WTC11 (cell line): ENCODE results near the gene NFATC3. TPM values are rescaled to one million over a fixed set of nuclear protein-coding genes. Genes with fewer than 3 reads are reported as not detected.

ENCODE experiments used
- ATAC-seq: fragments of 200-7000 bp; cut with Tn5 transposase; 2 replicates; pipeline ENCODE4 v1.10.0; 2021; ENCODE audit warnings: mild to moderate bottlenecking, moderate library complexity
- CTCF ChIA-PET: fragments of 300-600 bp; sonication (Branson Sonifier 250); formaldehyde crosslinking; loops from one replicate; lab custom pipeline; 2021; ENCODE audit warnings: antibody characterized with exemption; lab: Charles Lee
- POLR2A ChIA-PET: fragments of 350-600 bp; sonication (Branson Sonifier 250); formaldehyde crosslinking; loops from one replicate; lab custom pipeline; 2021; ENCODE audit warnings: antibody characterized with exemption; lab: Charles Lee
- DNase-seq: peaks from one replicate; pipeline ENCODE4 v3.0.0; 2021; ENCODE audit warnings: low spot score
- H3K27ac Mint-ChIP-seq: 2 replicates; pipeline ENCODE4 v1.8.0; 2021; ENCODE audit warnings: mixed read lengths
- H3K27me3 Mint-ChIP-seq: 2 replicates; pipeline ENCODE4 v1.8.0; 2021; ENCODE audit warnings: low read depth, mild to moderate bottlenecking, moderate library complexity, mixed read lengths
- H3K36me3 Mint-ChIP-seq: 2 replicates; pipeline ENCODE4 v1.8.0; 2021; ENCODE audit warnings: mixed read lengths
- H3K4me1 Mint-ChIP-seq: 2 replicates; pipeline ENCODE4 v1.8.0; 2022; ENCODE audit warnings: mixed read lengths
- H3K4me3 Mint-ChIP-seq: 2 replicates; pipeline ENCODE4 v1.8.0; 2021; ENCODE audit warnings: mild to moderate bottlenecking, moderate library complexity, mixed read lengths
- H3K9me3 Mint-ChIP-seq: 2 replicates; pipeline ENCODE4 v1.8.0; 2021; ENCODE audit warnings: mixed read lengths
- CREB1 ChIP-seq: sonication (generic); formaldehyde crosslinking; IDR thresholded peaks from 2 replicates; pipeline ENCODE4 v1.8.0; 2023; ENCODE audit warnings: mild to moderate bottlenecking, missing genetic modification reagents
- CREM ChIP-seq: sonication (generic); formaldehyde crosslinking; IDR thresholded peaks from 2 replicates; pipeline ENCODE4 v1.8.1; 2022; ENCODE audit warnings: mild to moderate bottlenecking, missing genetic modification reagents, moderate library complexity
- ESRRA ChIP-seq: sonication (generic); formaldehyde crosslinking; IDR thresholded peaks from 2 replicates; pipeline ENCODE4 v1.8.1; 2022; ENCODE audit warnings: mild to moderate bottlenecking, missing genetic modification reagents, borderline replicate concordance
- FOXP1 ChIP-seq: sonication (generic); formaldehyde crosslinking; IDR thresholded peaks from 2 replicates; pipeline ENCODE4 v1.8.0; 2022; ENCODE audit warnings: missing genetic modification reagents, mild to moderate bottlenecking, moderate library complexity, borderline replicate concordance
- GRHL2 ChIP-seq: fragments of 250-450 bp; sonication (Bioruptor Pico); IDR thresholded peaks from 2 replicates; pipeline ENCODE4 v1.8.0; 2022; ENCODE audit warnings: mild to moderate bottlenecking, moderate library complexity; ENCODE audit not compliant: insufficient replicate concordance, severe bottlenecking
- HMGA2 ChIP-seq: fragments of 250-450 bp; sonication (Bioruptor Pico); IDR thresholded peaks from 2 replicates; pipeline ENCODE4 v1.4.0; 2021; ENCODE audit warnings: mild to moderate bottlenecking, moderate library complexity
- JAZF1 ChIP-seq: fragments of 250-450 bp; sonication (Bioruptor Pico); IDR thresholded peaks from 2 replicates; pipeline ENCODE4 v1.9.0; 2021; ENCODE audit warnings: moderate library complexity, mild to moderate bottlenecking, inconsistent platforms
- KAT7 ChIP-seq: sonication (generic); formaldehyde crosslinking; IDR thresholded peaks from 2 replicates; pipeline ENCODE4 v1.8.1; 2023; ENCODE audit warnings: missing genetic modification reagents, mild to moderate bottlenecking, borderline replicate concordance
- MXD4 ChIP-seq: fragments of 250-450 bp; sonication (Bioruptor Pico); IDR thresholded peaks from 2 replicates; pipeline ENCODE4 v1.8.0; 2021; ENCODE audit warnings: mild to moderate bottlenecking, moderate library complexity, borderline replicate concordance
- NR3C1 ChIP-seq: sonication (generic); formaldehyde crosslinking; conservative IDR thresholded peaks from 2 replicates; pipeline ENCODE4 v1.8.1; 2023; ENCODE audit warnings: low read depth, mild to moderate bottlenecking, missing genetic modification reagents
- OVOL2 ChIP-seq: fragments of 250-450 bp; sonication (Bioruptor Pico); IDR thresholded peaks from 2 replicates; pipeline ENCODE4 v1.9.0; 2021; ENCODE audit warnings: mild to moderate bottlenecking, borderline replicate concordance
- PRRX2 ChIP-seq: fragments of 250-450 bp; sonication (Bioruptor Pico); IDR thresholded peaks from 2 replicates; pipeline ENCODE4 v1.8.0; 2021; ENCODE audit warnings: mild to moderate bottlenecking
- SMAD3 ChIP-seq: sonication (generic); formaldehyde crosslinking; IDR thresholded peaks from 2 replicates; pipeline ENCODE4 v1.8.0; 2022; ENCODE audit warnings: missing genetic modification reagents, mild to moderate bottlenecking, borderline replicate concordance
- SP1 ChIP-seq: sonication (generic); formaldehyde crosslinking; conservative IDR thresholded peaks from 2 replicates; pipeline ENCODE4 v1.8.1; 2022; ENCODE audit warnings: missing genetic modification reagents
- ZNF232 ChIP-seq: sonication (generic); formaldehyde crosslinking; IDR thresholded peaks from 2 replicates; pipeline ENCODE4 v1.8.0; 2022; ENCODE audit warnings: mild to moderate bottlenecking, missing genetic modification reagents
- ZNF671 ChIP-seq: fragments of 250-450 bp; sonication (Bioruptor Pico); IDR thresholded peaks from 2 replicates; pipeline ENCODE4 v1.8.0; 2021; ENCODE audit warnings: mild to moderate bottlenecking
- total RNA-seq: library from RNA; stranded (reverse); gene quantifications from 3 replicates; pipeline ENCODE4 v1.2.3, GENCODE V29; 2021
- TF ChIP-seq, protein P1 (sequence below): fragments of 250-450 bp; sonication (Bioruptor Pico); IDR thresholded peaks from 2 replicates; pipeline ENCODE4 v1.9.0; 2021; ENCODE audit warnings: mild to moderate bottlenecking
- TF ChIP-seq, protein P2 (sequence below): fragments of 250-450 bp; sonication (Bioruptor Pico); IDR thresholded peaks from 2 replicates; pipeline ENCODE4 v1.8.0; 2021; ENCODE audit warnings: mild to moderate bottlenecking
- TF ChIP-seq, protein P3 (sequence below): sonication (generic); formaldehyde crosslinking; IDR thresholded peaks from 2 replicates; pipeline ENCODE4 v1.8.0; 2022; ENCODE audit warnings: mild to moderate bottlenecking, missing genetic modification reagents
- TF ChIP-seq, protein P4 (sequence below): sonication (generic); formaldehyde crosslinking; conservative IDR thresholded peaks from 2 replicates; pipeline ENCODE4 v1.8.1; 2023; ENCODE audit warnings: mild to moderate bottlenecking, low read depth, missing genetic modification reagents, moderate library complexity
- TF ChIP-seq, protein P5 (sequence below): sonication (generic); formaldehyde crosslinking; IDR thresholded peaks from 2 replicates; pipeline ENCODE4 v1.8.1; 2023; ENCODE audit warnings: mild to moderate bottlenecking, missing genetic modification reagents, borderline replicate concordance

Gene NFATC3
- total RNA-seq, 1 experiment from 2014 or later, result 34.6 TPM

DNA sequence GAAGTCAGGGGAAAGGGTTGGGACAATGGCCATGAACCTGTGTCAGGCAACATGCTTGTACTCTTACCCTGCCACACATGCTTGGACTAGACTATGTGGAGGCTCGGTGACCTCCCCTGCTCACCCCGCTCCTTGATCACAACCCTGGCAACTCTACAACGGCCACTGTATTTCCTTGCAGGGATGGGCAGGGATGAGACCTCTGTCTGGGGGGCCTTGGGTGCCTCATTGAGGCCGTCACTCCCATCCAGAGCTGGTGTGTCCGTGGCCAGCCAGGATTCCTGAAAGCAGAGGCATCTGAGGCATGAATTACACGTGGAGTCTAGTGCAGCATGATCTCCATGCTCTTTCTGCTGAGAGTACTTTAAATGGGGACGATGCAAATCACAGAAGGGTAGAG, 161.0 kb downstream of the NFATC3 start (continued):
- no peak for TF ChIP-seq FOXP1 (CRISPR knock-in tag)
- TF ChIP-seq OVOL2 (CRISPR knock-in tag), result no peak
- no peak for TF ChIP-seq SMAD3
- TF ChIP-seq, protein P1, sequence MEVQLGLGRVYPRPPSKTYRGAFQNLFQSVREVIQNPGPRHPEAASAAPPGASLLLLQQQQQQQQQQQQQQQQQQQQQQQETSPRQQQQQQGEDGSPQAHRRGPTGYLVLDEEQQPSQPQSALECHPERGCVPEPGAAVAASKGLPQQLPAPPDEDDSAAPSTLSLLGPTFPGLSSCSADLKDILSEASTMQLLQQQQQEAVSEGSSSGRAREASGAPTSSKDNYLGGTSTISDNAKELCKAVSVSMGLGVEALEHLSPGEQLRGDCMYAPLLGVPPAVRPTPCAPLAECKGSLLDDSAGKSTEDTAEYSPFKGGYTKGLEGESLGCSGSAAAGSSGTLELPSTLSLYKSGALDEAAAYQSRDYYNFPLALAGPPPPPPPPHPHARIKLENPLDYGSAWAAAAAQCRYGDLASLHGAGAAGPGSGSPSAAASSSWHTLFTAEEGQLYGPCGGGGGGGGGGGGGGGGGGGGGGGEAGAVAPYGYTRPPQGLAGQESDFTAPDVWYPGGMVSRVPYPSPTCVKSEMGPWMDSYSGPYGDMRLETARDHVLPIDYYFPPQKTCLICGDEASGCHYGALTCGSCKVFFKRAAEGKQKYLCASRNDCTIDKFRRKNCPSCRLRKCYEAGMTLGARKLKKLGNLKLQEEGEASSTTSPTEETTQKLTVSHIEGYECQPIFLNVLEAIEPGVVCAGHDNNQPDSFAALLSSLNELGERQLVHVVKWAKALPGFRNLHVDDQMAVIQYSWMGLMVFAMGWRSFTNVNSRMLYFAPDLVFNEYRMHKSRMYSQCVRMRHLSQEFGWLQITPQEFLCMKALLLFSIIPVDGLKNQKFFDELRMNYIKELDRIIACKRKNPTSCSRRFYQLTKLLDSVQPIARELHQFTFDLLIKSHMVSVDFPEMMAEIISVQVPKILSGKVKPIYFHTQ, result no peak
- TF ChIP-seq JAZF1 (CRISPR knock-in tag), result no peak
- TF ChIP-seq, protein P2, sequence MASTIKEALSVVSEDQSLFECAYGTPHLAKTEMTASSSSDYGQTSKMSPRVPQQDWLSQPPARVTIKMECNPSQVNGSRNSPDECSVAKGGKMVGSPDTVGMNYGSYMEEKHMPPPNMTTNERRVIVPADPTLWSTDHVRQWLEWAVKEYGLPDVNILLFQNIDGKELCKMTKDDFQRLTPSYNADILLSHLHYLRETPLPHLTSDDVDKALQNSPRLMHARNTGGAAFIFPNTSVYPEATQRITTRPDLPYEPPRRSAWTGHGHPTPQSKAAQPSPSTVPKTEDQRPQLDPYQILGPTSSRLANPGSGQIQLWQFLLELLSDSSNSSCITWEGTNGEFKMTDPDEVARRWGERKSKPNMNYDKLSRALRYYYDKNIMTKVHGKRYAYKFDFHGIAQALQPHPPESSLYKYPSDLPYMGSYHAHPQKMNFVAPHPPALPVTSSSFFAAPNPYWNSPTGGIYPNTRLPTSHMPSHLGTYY, result no peak

DNA sequence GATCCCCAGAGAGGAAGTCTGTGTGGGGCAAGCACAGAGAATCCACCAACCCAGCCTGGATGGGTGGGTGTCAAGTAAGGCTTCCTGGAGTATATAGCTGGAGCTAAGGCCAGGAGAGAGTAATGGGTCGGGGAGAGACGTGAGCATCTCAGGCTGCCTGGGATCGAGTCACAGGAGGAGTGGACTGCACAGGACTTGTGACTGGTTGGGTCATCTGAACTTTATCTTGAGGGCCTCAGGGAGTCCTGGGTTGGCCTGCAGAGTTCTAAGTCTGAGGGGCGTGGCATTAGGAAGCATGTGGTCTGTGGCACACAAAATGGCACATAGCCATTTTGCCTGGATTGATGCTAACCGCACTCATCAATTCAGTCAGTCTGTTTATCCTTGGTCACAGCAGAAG, 161.5 kb downstream of the NFATC3 start:
- Mint-ChIP-seq H3K9me3 (no peaks in the 10 kb centered on the region), H3K4me3 (no peak overlapping the region)
- DNase-seq, result no peak
- no peak for TF ChIP-seq NR3C1 (CRISPR knock-in tag)
- no peak for TF ChIP-seq JAZF1 (CRISPR knock-in tag)
- TF ChIP-seq, all 79 proteins: peak for 0
- Mint-ChIP-seq H3K27ac (no peak overlapping the region), H3K27me3 (peaks cover 37% of the 10 kb centered on the region), H3K4me1 (peaks cover 5% of the 10 kb centered on the region), H3K36me3 (0 out of 2 replicates have a peak, but pooled peaks cover 4% of the 10 kb centered on the region)
- ChIA-PET CTCF (interaction anchor here (0.6 kb wide), 1 partner anchor 241 kb away, joined by 3 read pairs; no protein-coding TSS in a partner anchor), POLR2A (no interaction called here)
- no peak for ATAC-seq

DNA sequence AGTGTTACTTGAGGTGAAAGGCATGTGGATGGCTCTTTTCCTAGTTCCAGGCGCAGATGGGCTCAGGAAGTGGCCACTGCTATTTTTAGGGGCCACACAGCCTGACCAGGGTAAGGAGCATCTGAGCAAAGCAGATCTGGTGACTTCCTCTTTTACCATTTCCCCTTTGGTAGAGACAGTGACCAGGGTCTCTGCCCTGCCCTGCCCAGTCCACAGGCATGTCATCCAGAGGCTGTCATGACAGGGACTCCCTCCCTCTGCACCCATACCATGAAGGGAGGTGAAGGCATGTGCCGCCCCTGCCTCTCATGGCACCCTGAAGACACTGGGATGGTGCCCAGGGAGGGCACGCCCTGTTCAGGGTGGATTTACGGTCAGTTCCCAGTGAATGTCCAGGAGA, 162.2 kb downstream of the NFATC3 start:
- Mint-ChIP-seq H3K27ac (no peak overlapping the region), H3K36me3 (0 out of 2 replicates have a peak, but pooled peaks cover 4% of the 10 kb centered on the region), H3K4me3 (no peak overlapping the region), H3K27me3 (peaks cover 37% of the 10 kb centered on the region), H3K9me3 (no peaks in the 10 kb centered on the region), H3K4me1 (peaks cover 5% of the 10 kb centered on the region)
- ATAC-seq (no peak), DNase-seq (no peak)
- ChIA-PET CTCF (no interaction called here), POLR2A (no interaction called here)
- TF ChIP-seq ESRRA (CRISPR knock-in tag) (no peak), CREB1 (no peak), GRHL2 (no peak), HMGA2 (CRISPR knock-in tag) (no peak), KAT7 (no peak), PRRX2 (CRISPR knock-in tag) (no peak), SP1 (CRISPR knock-in tag) (no peak), CREM (CRISPR knock-in tag) (no peak), ZNF671 (no peak), MXD4 (no peak), ZNF232 (no peak)
- TF ChIP-seq, protein P3, sequence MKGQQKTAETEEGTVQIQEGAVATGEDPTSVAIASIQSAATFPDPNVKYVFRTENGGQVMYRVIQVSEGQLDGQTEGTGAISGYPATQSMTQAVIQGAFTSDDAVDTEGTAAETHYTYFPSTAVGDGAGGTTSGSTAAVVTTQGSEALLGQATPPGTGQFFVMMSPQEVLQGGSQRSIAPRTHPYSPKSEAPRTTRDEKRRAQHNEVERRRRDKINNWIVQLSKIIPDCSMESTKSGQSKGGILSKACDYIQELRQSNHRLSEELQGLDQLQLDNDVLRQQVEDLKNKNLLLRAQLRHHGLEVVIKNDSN (CRISPR knock-in tag), result no peak
- TF ChIP-seq, protein P4, sequence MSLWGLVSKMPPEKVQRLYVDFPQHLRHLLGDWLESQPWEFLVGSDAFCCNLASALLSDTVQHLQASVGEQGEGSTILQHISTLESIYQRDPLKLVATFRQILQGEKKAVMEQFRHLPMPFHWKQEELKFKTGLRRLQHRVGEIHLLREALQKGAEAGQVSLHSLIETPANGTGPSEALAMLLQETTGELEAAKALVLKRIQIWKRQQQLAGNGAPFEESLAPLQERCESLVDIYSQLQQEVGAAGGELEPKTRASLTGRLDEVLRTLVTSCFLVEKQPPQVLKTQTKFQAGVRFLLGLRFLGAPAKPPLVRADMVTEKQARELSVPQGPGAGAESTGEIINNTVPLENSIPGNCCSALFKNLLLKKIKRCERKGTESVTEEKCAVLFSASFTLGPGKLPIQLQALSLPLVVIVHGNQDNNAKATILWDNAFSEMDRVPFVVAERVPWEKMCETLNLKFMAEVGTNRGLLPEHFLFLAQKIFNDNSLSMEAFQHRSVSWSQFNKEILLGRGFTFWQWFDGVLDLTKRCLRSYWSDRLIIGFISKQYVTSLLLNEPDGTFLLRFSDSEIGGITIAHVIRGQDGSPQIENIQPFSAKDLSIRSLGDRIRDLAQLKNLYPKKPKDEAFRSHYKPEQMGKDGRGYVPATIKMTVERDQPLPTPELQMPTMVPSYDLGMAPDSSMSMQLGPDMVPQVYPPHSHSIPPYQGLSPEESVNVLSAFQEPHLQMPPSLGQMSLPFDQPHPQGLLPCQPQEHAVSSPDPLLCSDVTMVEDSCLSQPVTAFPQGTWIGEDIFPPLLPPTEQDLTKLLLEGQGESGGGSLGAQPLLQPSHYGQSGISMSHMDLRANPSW (CRISPR knock-in tag), result no peak
- TF ChIP-seq, protein P2, result no peak
- TF ChIP-seq, protein P5, sequence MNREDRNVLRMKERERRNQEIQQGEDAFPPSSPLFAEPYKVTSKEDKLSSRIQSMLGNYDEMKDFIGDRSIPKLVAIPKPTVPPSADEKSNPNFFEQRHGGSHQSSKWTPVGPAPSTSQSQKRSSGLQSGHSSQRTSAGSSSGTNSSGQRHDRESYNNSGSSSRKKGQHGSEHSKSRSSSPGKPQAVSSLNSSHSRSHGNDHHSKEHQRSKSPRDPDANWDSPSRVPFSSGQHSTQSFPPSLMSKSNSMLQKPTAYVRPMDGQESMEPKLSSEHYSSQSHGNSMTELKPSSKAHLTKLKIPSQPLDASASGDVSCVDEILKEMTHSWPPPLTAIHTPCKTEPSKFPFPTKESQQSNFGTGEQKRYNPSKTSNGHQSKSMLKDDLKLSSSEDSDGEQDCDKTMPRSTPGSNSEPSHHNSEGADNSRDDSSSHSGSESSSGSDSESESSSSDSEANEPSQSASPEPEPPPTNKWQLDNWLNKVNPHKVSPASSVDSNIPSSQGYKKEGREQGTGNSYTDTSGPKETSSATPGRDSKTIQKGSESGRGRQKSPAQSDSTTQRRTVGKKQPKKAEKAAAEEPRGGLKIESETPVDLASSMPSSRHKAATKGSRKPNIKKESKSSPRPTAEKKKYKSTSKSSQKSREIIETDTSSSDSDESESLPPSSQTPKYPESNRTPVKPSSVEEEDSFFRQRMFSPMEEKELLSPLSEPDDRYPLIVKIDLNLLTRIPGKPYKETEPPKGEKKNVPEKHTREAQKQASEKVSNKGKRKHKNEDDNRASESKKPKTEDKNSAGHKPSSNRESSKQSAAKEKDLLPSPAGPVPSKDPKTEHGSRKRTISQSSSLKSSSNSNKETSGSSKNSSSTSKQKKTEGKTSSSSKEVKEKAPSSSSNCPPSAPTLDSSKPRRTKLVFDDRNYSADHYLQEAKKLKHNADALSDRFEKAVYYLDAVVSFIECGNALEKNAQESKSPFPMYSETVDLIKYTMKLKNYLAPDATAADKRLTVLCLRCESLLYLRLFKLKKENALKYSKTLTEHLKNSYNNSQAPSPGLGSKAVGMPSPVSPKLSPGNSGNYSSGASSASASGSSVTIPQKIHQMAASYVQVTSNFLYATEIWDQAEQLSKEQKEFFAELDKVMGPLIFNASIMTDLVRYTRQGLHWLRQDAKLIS (CRISPR knock-in tag), result no peak
